Anterior cingulate cortex (tissue), 58 donors: Measurements from ENCODE around the gene CNDP1.
"Not testable (repeated sequence)": the region's sequence is repeated elsewhere in the genome, so short reads cannot be mapped to it uniquely, and the experiment has no call there.

Source experiments
- DNase-seq, 58 donors: peaks; one replicate each; lab custom pipeline; 2025; lab: John Stamatoyannopoulos, UW

Gene CNDP1, protein sequence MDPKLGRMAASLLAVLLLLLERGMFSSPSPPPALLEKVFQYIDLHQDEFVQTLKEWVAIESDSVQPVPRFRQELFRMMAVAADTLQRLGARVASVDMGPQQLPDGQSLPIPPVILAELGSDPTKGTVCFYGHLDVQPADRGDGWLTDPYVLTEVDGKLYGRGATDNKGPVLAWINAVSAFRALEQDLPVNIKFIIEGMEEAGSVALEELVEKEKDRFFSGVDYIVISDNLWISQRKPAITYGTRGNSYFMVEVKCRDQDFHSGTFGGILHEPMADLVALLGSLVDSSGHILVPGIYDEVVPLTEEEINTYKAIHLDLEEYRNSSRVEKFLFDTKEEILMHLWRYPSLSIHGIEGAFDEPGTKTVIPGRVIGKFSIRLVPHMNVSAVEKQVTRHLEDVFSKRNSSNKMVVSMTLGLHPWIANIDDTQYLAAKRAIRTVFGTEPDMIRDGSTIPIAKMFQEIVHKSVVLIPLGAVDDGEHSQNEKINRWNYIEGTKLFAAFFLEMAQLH

DNA sequence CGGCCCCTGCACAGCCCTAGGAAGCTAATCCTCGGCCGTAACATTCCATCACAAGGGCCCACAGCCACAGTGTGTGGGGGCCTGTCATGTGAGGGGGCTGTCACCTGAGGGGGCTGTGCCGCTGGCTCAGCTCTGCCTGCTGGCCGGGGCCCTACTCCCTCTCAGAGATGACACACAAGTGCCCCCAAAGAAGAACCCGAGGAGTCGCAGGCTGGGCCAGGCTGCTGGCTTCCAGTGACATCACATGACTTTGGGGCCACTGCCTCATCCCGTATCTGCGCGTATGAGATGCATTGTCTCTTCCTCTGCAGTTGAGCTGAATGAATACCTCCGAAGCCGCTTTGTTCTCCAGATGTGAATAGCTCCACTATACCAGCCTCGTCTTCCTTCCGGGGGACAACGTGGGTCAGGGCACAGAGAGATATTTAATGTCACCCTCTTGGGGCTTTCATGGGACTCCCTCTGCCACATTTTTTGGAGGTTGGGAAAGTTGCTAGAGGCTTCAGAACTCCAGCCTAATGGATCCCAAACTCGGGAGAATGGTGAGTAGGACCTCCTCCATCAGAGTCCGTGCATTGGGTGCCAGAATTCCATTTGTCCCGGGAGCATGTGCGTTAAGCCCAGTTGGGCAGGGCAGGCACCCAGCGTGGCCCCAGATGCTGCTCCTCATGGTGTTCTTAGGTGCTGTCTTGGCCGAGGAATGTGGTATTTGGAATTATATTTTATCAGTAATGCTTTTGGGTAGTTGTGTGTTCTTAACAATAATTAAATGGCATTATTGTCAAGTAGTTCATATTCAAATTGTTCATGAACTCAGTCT, at the start of gene CNDP1:
TSS of gene CNDP1 (plus strand) at position 351 of the 820 bp plus-strand sequence. CDS start at position 519, 168 bp downstream.
- DNase-seq = peak in 50 of 58 donors; percentile 13 to 88 (median 58)

- DNase-seq = peak in 2 of 58 donors; percentile 17 to 33
These were observed 48.0 kb upstream of the CNDP1 start for GRCh38 chr18:74486119-74486849.

DNA sequence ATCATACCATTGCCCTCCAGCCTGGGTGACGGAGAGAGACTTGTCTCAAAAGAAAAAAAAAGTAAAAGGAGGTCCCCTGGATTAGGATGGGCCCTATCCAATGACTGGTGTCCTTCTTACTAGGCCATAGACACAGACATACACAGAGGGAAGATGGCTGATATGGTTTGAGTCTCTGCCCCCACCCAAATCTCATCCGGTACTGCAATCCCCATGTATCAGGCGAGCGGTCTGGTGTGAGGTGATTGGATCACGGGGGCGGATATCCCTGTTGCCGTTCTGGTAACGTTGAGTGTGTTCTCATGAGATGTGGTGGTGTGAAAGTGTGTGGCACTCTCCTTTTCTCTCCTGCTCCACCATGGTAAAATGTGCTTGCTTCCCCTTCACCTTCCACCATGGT, 45.9 kb upstream of the CNDP1 start:
- DNase-seq = no peak

- no peak for DNase-seq
These were observed 45.4 kb upstream of the CNDP1 start for GRCh38 chr18:74488864-74489263.

GRCh38 chr18:74489676-74490075, 44.6 kb upstream of the CNDP1 start:
- DNase-seq = no peak

DNA sequence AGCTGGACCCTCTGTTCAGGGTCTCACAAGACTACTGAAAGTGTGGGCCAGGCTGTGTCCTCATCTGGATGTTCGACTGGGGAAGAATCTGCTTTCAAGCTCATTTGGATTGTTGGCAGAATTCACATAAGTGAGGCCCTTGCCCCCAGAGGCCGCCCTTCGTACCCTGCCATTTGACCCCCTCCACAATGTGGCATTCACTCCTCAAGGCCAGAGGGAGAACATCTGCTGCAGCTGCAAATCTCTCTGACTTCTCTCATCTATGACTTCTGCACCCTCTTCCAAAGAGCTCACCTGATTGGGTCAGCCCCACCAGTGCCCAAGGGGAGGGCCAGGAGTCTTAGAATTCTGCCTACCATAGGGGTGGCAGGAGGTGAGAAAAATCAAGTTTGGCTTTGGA, 42.0 kb upstream of the CNDP1 start:
- DNase-seq = no peak

- DNase-seq = peak in 35 of 58 donors; percentile 6 to 73 (median 32)
These were observed 40.6 kb upstream of the CNDP1 start for GRCh38 chr18:74493689-74494088.

GRCh38 chr18:74494514-74494913, 39.8 kb upstream of the CNDP1 start:
- DNase-seq = no peak

DNA sequence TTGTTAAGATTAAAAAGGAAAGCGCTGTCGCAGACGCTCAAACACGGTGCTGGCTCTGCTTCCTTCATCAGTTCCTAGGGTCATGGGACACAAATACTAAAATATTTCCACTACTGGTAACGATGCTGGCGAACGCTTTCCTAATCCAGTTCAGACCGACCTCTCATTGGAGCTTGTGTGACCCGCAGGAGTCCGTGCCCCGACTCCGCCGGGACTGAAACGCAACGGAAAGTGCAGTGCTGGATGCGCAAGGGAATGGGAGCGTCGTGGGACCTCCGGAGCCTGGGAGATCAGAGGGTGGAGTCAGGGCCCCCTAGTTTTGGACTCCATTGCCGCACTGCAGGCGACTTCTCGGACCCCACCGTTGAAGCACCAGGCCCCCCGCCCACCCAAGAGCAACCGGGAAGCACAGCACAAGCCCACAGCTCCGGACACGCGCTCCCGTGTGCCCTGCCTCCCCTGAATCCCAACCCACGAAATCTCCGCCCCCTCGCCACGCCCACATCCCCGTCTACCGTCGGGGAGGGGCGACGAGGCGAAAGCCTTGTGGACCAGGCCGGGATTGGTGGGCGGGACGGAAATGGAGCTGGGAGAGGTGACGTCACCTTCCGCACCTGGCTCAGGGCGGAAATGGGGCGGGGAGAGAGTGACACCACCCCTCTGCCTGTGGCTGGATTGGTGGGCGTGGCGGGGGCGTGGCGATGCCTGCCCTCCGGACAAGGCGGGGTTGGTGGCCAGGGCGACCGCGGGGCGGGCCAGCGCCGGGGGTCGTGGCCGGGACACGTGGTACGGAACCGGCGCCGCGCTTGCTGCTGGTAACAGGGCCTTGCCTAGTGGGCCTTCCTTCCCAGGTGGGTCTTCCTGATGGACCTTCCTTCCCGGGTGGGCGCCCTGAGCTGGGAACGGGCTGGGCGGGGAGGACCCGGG, 38.5 kb upstream of the CNDP1 start, which contains the start of gene CNDP2:
TSS of gene CNDP2 (plus strand) at position 783 of the 927 bp plus-strand sequence. CDS start 3,611 bp downstream, outside the sequence.
- peak; percentile 89 to 100 (median 99) for DNase-seq

GRCh38 chr18:74496508-74497323, 37.6 kb upstream of the CNDP1 start:
- DNase-seq = peak in 46 of 58 donors; percentile 18 to 83 (median 70)

- DNase-seq = no peak
These were observed 37.0 kb upstream of the CNDP1 start for GRCh38 chr18:74497324-74497676.

DNA sequence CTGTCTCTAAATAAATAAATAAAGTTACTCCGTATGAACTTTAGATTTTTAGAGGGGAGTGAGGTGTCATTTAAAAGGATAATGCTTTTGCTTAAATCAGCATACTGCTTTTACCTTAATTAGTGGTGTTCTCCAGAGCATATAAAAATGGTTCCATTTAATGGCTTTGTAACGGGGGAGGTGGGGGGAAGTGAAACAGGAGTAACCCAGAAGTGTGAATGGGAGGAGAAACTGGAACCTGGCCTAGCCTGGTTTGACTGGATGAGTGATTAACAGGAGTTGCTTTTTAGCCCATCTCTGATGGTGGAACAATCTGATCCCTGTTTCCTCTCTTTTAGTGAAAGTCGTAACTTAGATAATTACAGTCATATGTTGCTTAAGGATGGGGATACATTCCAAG, 36.5 kb upstream of the CNDP1 start:
- DNase-seq = no peak

GRCh38 chr18:74498712-74499627, 35.3 kb upstream of the CNDP1 start:
- peak in 21 of 58 donors; percentile 2 to 64 (median 41) for DNase-seq

GRCh38 chr18:74499633-74500032, 34.7 kb upstream of the CNDP1 start:
- peak in 41 of 58 donors; percentile 10 to 84 (median 44) for DNase-seq

- DNase-seq = no peak
These were observed 33.9 kb upstream of the CNDP1 start for GRCh38 chr18:74500372-74500771.

DNA sequence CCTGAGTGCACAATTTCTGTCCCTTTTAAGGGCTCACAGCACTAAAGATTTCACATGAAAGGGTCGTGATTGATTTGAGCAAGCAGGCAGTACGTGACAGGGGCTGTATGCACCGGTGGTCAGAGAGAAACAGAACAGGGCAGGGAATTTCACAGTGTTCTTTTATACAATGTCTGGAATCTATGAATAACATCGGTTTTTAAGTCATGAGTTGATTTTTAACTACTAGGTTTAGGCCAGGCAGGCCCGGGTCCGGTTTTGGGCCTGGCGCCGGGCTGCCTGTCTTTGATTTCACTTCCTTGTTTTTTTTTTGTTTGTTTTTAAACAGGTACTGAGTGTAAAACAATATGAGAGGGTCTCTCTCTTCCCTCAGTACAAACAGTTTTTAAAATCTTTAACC, 33.5 kb upstream of the CNDP1 start:
- DNase-seq = not testable (repeated sequence)

DNA sequence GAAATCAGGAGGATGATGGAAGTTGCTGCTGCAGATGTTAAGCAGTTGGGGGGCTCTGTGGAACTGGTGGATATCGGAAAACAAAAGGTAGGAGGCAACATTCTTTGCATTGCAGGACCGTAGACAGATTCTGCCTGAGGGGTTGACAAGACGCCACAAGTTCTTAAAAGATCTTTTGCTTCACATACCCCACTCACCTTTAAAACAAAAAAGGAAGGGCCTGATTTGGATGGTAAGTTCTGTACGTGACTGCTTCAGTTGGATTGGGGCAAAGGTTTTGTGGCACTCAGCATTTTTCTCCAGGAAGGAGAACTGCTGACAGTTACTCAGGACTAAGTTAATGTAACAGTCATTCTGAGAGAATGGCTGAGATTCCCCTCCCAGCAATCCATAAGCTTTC, 32.9 kb upstream of the CNDP1 start:
- no peak for DNase-seq
